WERI-Rb-1 (cell line): ENCODE results near the gene ROCK2.

Experiments
- DNase-seq: peaks from one replicate; pipeline ENCODE4 v3.0.0-alpha.2; 2020
- H3K27ac ChIP-seq: fragments of 250-450 bp; sonication (Bioruptor Pico); 2 replicates; pipeline ENCODE4 v1.5.1; 2020; ENCODE audit warnings: mild to moderate bottlenecking, moderate library complexity
- H3K27me3 ChIP-seq: fragments of 250-450 bp; sonication (Bioruptor Pico); 2 replicates; pipeline ENCODE4 v1.5.1; 2021; ENCODE audit warnings: mild to moderate bottlenecking, low read depth, moderate library complexity; ENCODE audit not compliant: insufficient read depth, severe bottlenecking
- H3K36me3 ChIP-seq: fragments of 250-450 bp; sonication (Bioruptor Pico); 2 replicates; pipeline ENCODE4 v1.5.1; 2020; ENCODE audit warnings: mild to moderate bottlenecking, moderate library complexity
- H3K4me3 ChIP-seq: 2 replicates; pipeline ENCODE4 v1.5.1; 2011; ENCODE audit warnings: low read depth, mild to moderate bottlenecking, control low read depth, low read length
- H3K9me3 ChIP-seq: fragments of 250-450 bp; sonication (Bioruptor Pico); 2 replicates; pipeline ENCODE4 v1.5.1; 2021; ENCODE audit warnings: mild to moderate bottlenecking, moderate library complexity; ENCODE audit not compliant: severe bottlenecking
- CTCF ChIP-seq: IDR thresholded peaks from 2 replicates; pipeline ENCODE4 v1.5.1; 2011; ENCODE audit warnings: low read depth, mild to moderate bottlenecking, control low read depth, inconsistent platforms, low read length

ROCK2 gene

GRCh38 chr2:11371092-11371937 is 26.9 kb upstream of the ROCK2 start:
- H3K9me3 ChIP-seq: no peaks in the 10 kb centered on the region
- no peak overlapping the region for H3K4me3 ChIP-seq
- H3K27ac ChIP-seq: no peak overlapping the region
- no peak for DNase-seq
- H3K27me3 ChIP-seq: no peaks in the 10 kb centered on the region
- no peaks in the 10 kb centered on the region for H3K36me3 ChIP-seq
- no peak for TF ChIP-seq CTCF

- TF ChIP-seq CTCF: no peak
- H3K27ac ChIP-seq: no peak overlapping the region
- no peaks in the 10 kb centered on the region for H3K36me3 ChIP-seq
- no peak overlapping the region for H3K4me3 ChIP-seq
- no peak for DNase-seq
- H3K27me3 ChIP-seq: no peaks in the 10 kb centered on the region
- H3K9me3 ChIP-seq: no peaks in the 10 kb centered on the region
Measured at GRCh38 chr2:11370377-11371091, 26.1 kb upstream of the ROCK2 start.

- no peak overlapping the region for H3K27ac ChIP-seq
- no peaks in the 10 kb centered on the region for H3K36me3 ChIP-seq
- TF ChIP-seq CTCF: no peak
- no peaks in the 10 kb centered on the region for H3K9me3 ChIP-seq
- no peaks in the 10 kb centered on the region for H3K27me3 ChIP-seq
- DNase-seq: no peak
- H3K4me3 ChIP-seq: no peak overlapping the region
Measured at GRCh38 chr2:11368059-11368572, 23.7 kb upstream of the ROCK2 start.

GRCh38 chr2:11367170-11367730 is 22.8 kb upstream of the ROCK2 start:
- no peak for DNase-seq
- Histone ChIP-seq H3K27ac (no peak overlapping the region), H3K27me3 (no peaks in the 10 kb centered on the region), H3K9me3 (no peaks in the 10 kb centered on the region), H3K4me3 (no peak overlapping the region), H3K36me3 (no peaks in the 10 kb centered on the region)
- TF ChIP-seq CTCF: no peak

- TF ChIP-seq CTCF: no peak
- no peak overlapping the region for H3K4me3 ChIP-seq
- DNase-seq: no peak
Measured at GRCh38 chr2:11366326-11366741, 21.9 kb upstream of the ROCK2 start.

More at GRCh38 chr2:11366326-11366741, 21.9 kb upstream of the ROCK2 start:
- Histone ChIP-seq H3K36me3 (no peaks in the 10 kb centered on the region), H3K27me3 (no peaks in the 10 kb centered on the region), H3K9me3 (no peaks in the 10 kb centered on the region), H3K27ac (no peak overlapping the region; the same call in 1 of the 2 replicates)
